ENCODE measurements around the gene MEF2C. TPM values are rescaled to one million over a fixed set of nuclear protein-coding genes. Genes with fewer than 3 reads are reported as not detected.

Gene MEF2C
- total and polyA plus RNA-seq, 4 donors, result 2.8 to 15.9 (median 10.1) TPM

DNA sequence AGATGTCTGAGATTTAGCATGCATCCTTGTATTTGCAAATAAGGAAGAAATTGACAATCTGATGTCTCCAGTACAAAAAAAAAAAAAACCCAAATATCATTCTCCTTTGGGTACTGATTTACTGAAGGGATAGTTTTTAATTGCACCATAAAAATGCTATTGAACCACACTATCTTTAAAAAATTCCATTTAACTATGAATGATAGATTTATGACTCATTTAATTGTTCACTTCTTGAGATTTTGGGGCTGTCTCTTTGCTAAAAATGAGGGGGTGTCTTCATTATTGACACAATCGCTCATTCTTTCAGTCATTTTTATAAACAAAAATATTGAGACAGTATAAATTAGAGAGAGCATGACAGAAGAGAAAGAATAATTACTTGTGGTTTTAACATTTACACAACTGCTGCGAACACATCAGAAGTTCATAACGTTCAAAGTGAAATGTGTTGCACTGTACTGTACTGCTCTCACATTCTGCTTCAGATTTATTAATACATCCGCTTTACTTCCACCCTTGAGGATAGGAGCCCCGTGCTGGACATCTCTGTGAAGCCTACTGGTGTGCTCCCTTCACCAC, 142.3 kb downstream of the MEF2C start:
- TF ChIP-seq RAD21 (IDR thresholded peaks at IDR 0.05) (no peak), FOXA2 (IDR thresholded peaks at IDR 0.05) (no peak), NR2F2 (IDR thresholded peaks at IDR 0.05) (no peak), HNF4A (conservative IDR thresholded peaks at IDR 0.05) (no peak), RXRA (IDR thresholded peaks at IDR 0.05) (no peak), GABPA (IDR thresholded peaks at IDR 0.05 in 1 of 2, conservative IDR thresholded peaks at IDR 0.05 in 1 of 2) (no peak), ZBTB33 (IDR thresholded peaks at IDR 0.05) (no peak), YY1 (IDR thresholded peaks at IDR 0.05) (no peak), REST (IDR thresholded peaks at IDR 0.05) (no peak), CTCF (IDR thresholded peaks at IDR 0.05; ENCODE audit: low read depth, low read length, missing input control) (no peak), JUND (IDR thresholded peaks at IDR 0.05) (no peak), EGR1 (IDR thresholded peaks at IDR 0.05; ENCODE audit: low read depth in 2 of 2) (no peak), TAF1 (conservative IDR thresholded peaks at IDR 0.05) (no peak), SP1 (IDR thresholded peaks at IDR 0.05) (no peak), HNF4G (IDR thresholded peaks at IDR 0.05) (no peak)
- TF ChIP-seq, protein P1, sequence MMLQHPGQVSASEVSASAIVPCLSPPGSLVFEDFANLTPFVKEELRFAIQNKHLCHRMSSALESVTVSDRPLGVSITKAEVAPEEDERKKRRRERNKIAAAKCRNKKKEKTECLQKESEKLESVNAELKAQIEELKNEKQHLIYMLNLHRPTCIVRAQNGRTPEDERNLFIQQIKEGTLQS (IDR thresholded peaks at IDR 0.05), result no peak
- peaks cover 0 to 4% (median 0%) of the 10 kb centered on the region in 4 donors for H3K27me3 ChIP-seq (ENCODE audit: control insufficient read depth in 4 of 4, insufficient read depth in 4 of 4, low read length in 3 of 4)
- H3K9ac ChIP-seq (ENCODE audit: low read depth in 1 of 2, low read length in 2 of 2), result no peak overlapping the region
- DNase-seq (ENCODE audit: low spot score), result no peak
- no peak overlapping the region for H3K4me3 ChIP-seq (ENCODE audit: low read depth in 1 of 3, low read length in 3 of 3)
- no peaks in the 10 kb centered on the region for H3K36me3 ChIP-seq (ENCODE audit: control insufficient read depth in 4 of 4, insufficient read depth in 3 of 4, low read depth in 1 of 4, low read length in 3 of 4)
- no peaks in the 10 kb centered on the region for H3K9me3 ChIP-seq (ENCODE audit: control insufficient read depth in 4 of 4, low read length in 3 of 4)
- H3K4me1 ChIP-seq (ENCODE audit: control insufficient read depth in 4 of 4, insufficient read depth in 4 of 4, low read length in 3 of 4), result no peaks in the 10 kb centered on the region
- H3K27ac ChIP-seq (ENCODE audit: low read depth in 1 of 2, low read length in 2 of 2), result no peak overlapping the region
- 73% methylated on average over 5 of the region's 5 CpGs for WGBS

GRCh38 chr5:88736494-88736893, 146.5 kb downstream of the MEF2C start:
- H3K4me3 ChIP-seq (ENCODE audit: low read depth in 1 of 3, low read length in 3 of 3), result no peak overlapping the region
- TF ChIP-seq TAF1 (conservative IDR thresholded peaks at IDR 0.05) (no peak), FOXA2 (IDR thresholded peaks at IDR 0.05) (no peak), RXRA (IDR thresholded peaks at IDR 0.05) (no peak), YY1 (IDR thresholded peaks at IDR 0.05) (no peak), CTCF (IDR thresholded peaks at IDR 0.05; ENCODE audit: low read depth, low read length, missing input control) (no peak), JUND (IDR thresholded peaks at IDR 0.05) (no peak), HNF4G (IDR thresholded peaks at IDR 0.05) (no peak), RAD21 (IDR thresholded peaks at IDR 0.05) (no peak)
- TF ChIP-seq, protein P1 (IDR thresholded peaks at IDR 0.05), result no peak
- DNase-seq (ENCODE audit: low spot score), result no peak
- H3K27me3 ChIP-seq (ENCODE audit: control insufficient read depth in 4 of 4, insufficient read depth in 4 of 4, low read length in 3 of 4), result peaks cover 0 to 4% (median 0%) of the 10 kb centered on the region in 4 donors
- no peaks in the 10 kb centered on the region for H3K9me3 ChIP-seq (ENCODE audit: control insufficient read depth in 4 of 4, low read length in 3 of 4)
- 81% methylated on average over 1 of the region's 2 CpGs for WGBS
- no peak overlapping the region for H3K27ac ChIP-seq (ENCODE audit: low read depth in 1 of 2, low read length in 2 of 2)
- H3K9ac ChIP-seq (ENCODE audit: low read depth in 1 of 2, low read length in 2 of 2), result no peak overlapping the region
- H3K4me1 ChIP-seq (ENCODE audit: control insufficient read depth in 4 of 4, insufficient read depth in 4 of 4, low read length in 3 of 4), result peaks cover 0 to 4% (median 0%) of the 10 kb centered on the region in 4 donors
- H3K36me3 ChIP-seq (ENCODE audit: control insufficient read depth in 4 of 4, insufficient read depth in 3 of 4, low read depth in 1 of 4, low read length in 3 of 4), result no peaks in the 10 kb centered on the region
